ENCODE results near the gene FAM171A1.

- no peak for TF ChIP-seq CTCF (IDR thresholded peaks at IDR 0.05)
- no peak for TF ChIP-seq ZFX (IDR thresholded peaks at IDR 0.05; ENCODE audit: borderline replicate concordance)
Measured at GRCh38 chr10:15385552-15386455, 14.7 kb upstream of the FAM171A1 start.
